ENCODE data around the gene SIM1.

Gene SIM1

DNA sequence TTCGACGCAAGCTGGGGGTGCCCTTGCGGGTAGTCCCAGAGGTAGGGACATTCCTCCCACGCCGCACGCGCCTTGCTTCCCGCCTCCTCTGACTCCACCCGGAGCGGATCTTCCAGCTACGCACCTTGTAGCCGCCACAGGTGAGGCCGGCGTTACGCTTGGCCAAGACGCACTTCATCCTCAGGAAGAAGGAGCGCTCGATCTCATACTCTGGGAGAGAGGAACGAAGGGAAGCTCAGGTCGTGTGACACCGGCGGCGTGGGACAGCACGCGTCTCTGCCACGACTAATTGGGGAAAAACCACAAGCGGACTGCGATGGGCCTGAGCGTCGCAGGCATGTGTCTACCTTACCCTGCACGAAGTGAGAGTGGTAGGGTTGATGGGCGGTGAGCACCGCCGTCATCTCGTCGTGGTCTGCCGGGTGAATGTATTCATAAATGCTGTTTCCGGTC lies 15.5 kb downstream of the SIM1 start:
- TF ChIP-seq, protein P1, sequence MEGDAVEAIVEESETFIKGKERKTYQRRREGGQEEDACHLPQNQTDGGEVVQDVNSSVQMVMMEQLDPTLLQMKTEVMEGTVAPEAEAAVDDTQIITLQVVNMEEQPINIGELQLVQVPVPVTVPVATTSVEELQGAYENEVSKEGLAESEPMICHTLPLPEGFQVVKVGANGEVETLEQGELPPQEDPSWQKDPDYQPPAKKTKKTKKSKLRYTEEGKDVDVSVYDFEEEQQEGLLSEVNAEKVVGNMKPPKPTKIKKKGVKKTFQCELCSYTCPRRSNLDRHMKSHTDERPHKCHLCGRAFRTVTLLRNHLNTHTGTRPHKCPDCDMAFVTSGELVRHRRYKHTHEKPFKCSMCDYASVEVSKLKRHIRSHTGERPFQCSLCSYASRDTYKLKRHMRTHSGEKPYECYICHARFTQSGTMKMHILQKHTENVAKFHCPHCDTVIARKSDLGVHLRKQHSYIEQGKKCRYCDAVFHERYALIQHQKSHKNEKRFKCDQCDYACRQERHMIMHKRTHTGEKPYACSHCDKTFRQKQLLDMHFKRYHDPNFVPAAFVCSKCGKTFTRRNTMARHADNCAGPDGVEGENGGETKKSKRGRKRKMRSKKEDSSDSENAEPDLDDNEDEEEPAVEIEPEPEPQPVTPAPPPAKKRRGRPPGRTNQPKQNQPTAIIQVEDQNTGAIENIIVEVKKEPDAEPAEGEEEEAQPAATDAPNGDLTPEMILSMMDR (IDR thresholded peaks at IDR 0.05; ENCODE audit: low read depth, low read length), result no peak
- no peak for DNase-seq (ENCODE audit: low read depth in 2 of 2)
- no peak overlapping the region for H3K4me3 ChIP-seq (replicated peaks in 1 of 2; ENCODE audit: low read depth in 2 of 2, low read length in 2 of 2)

DNA sequence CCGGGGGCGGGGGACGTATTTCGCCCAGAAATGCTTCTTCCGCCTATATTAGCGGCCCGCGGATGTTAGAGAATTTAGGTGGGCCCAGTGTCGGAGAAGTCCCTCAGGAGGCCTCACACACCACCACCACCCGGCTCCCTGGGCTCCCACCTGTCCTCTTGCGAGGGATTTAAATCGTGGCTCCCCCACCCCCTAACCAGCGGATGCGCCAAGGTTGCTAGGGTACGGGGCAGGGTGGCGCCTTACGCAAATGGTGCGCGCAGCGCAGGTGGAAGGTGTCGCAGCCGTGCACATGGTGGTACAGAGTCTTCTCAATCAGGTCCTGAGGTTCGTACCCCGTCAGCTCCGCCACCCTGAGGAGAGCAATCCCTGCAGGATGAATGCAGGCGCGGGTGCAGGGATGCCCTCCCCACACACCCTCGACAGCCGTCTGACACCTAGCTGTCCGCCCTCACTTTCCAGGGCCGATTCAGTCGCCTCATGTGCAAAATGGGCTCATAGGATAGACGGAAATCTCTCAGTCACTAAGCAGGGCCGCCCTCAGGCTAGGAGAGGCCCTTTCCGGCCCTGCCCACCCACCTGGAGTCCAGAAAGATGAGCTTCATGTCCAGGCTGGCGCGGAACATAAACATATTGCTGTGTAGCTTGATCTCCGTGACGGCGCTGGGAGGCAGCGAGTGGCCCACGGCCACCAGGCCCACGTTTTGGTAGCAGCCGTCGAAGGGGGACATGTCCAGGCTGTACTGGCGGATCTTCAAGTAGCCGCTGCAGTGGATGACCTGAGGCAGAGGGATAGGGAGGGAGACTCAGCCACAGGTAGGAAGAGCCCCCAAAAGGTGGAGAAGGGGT lies 16.6 kb downstream of the SIM1 start:
- no peak overlapping the region for H3K4me3 ChIP-seq (replicated peaks in 1 of 2; ENCODE audit: low read depth in 2 of 2, low read length in 2 of 2)
- no peak for DNase-seq (ENCODE audit: low read depth in 2 of 2)
- TF ChIP-seq, protein P1 (IDR thresholded peaks at IDR 0.05; ENCODE audit: low read depth, low read length), result no peak

DNA sequence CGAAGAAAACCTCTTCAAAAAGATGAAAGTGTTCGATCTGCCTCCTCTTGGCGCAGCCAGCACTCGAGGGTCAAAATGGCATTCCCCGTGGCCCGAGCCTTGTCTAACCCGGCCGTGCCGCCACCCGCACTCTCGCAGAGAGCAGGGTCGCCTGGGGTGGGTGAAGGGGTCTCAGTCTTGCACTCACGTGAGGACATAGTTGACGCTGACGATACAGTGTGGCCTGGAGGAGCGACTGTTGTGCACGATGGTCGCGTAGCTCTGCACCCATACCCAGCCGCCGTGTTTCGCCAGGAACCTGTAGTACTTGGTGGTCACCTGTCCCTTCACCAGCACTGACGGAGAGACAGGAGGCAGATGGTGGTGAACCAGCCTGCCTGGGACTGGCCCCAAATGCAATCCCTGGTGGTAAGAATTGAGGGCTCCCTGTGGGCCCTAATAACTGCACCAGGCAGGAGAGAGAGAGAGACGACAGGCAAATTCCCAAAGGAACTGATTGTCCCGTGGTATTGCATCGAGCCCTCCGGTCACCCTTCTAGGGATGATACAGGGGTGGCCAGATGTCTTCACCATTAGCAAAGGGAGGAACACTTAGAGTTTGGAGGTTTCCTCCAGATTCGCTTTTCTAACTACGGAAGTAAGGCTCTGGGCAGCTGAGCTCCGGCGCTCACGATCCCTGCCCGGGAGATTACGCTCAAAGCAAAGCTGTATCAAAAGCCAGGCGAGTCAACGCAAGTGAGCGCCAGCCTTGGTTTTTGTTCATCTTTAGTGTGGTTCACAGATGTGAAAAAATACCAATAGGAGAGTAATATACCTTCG lies 17.4 kb downstream of the SIM1 start:
- peak; percentile 24 to 27 for DNase-seq (ENCODE audit: low read depth in 2 of 2)
- TF ChIP-seq, protein P1 (IDR thresholded peaks at IDR 0.05; ENCODE audit: low read depth, low read length), result no peak
- no peak overlapping the region for H3K4me3 ChIP-seq (replicated peaks in 1 of 2; ENCODE audit: low read depth in 2 of 2, low read length in 2 of 2)

DNA sequence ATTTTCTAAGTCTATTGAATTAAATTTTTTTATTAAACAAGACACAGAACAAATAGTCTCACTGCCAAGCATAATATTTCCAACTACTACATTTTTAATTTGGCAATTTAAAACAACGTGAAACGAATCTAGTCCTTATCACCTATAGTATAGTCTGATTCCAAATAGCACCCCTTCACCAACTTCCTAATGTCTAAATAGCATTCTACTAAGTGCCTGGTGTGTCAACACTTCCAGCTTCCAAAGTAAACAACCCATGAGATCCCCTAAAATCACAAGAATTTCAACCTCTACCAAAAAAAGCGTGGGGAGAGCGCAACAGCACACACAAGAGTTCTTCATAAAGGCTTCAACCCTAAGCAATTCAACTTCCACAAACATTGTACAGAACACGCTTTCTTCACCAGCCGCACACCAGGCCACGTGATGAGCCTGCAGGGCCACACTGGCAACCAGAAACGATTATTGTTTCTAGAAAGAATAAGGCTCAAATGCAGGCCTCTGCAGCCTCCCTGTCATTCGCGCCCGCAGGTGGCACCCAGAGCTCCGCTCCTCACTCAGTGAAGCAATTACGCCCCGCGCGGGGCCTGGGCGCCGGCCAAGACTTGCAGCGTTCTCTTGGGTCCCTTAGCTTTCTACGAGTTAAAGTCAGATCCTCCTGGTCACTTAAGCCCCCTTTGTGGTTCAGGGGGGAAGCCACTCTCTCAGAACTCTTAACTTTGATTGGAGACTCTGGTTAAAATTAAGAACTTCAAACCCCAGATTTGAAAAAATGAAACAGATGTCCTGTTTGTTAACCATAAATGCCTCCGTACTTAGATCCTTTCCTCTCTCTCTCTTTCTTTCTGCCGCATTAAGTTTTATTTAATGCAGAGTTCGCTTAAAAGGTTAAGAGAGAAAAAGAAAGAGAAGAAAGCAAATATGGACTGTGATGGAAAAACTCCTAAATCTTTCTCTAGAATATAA lies 18.3 kb downstream of the SIM1 start:
- no peak overlapping the region for H3K4me3 ChIP-seq (replicated peaks in 1 of 2; ENCODE audit: low read depth in 2 of 2, low read length in 2 of 2)
- TF ChIP-seq, protein P1 (IDR thresholded peaks at IDR 0.05; ENCODE audit: low read depth, low read length), result no peak
- DNase-seq (ENCODE audit: low read depth in 2 of 2), result no peak

DNA sequence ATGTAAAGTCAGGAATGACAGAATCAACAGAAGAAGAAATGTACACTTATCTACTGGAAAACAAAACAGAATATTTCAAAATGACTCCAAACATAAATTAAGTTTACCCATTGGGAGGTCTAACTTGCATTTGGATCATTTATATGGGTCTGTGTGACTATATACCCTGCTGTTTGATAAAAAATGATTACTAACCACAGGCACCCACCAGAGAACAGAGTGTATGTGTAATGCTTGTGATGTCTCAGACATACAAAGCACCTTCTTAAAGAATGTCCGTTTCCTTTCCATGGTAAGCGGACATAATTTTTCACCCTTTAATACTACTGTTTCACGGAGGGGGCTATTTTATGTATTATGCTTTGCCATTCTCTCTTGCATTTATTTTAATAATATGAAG lies 19.2 kb downstream of the SIM1 start:
- DNase-seq (ENCODE audit: low read depth in 2 of 2), result no peak
- TF ChIP-seq, protein P1 (IDR thresholded peaks at IDR 0.05; ENCODE audit: low read depth, low read length), result no peak
- no peak overlapping the region for H3K4me3 ChIP-seq (replicated peaks in 1 of 2; ENCODE audit: low read depth in 2 of 2, low read length in 2 of 2)

DNA sequence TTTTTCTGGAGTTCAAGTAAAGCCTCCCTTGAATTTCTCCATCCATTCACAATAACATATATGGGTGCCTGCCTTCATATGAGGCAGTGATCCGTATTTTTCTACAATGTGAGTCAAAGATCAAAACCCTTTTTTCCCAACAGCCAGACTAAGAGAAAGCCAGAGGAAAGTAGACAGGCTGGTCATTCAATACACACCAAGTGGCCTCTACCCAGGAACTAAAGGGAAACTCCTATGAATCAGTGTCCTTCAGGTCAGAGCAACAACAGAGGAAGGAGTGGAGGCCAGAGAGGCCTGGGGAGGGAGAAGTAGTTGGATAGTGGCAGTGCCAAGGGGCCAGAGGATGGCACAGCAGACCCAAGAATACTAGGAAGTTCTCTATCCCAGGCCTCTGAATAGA lies 23.8 kb downstream of the SIM1 start:
- no peak for DNase-seq (ENCODE audit: low read depth in 2 of 2)
- TF ChIP-seq, protein P1 (IDR thresholded peaks at IDR 0.05; ENCODE audit: low read depth, low read length), result no peak
- no peak overlapping the region for H3K4me3 ChIP-seq (replicated peaks in 1 of 2; ENCODE audit: low read depth in 2 of 2, low read length in 2 of 2)

All from cardiac fibroblast (primary cell).